Activated naive CD4-positive, alpha-beta T cell treated with anti-CD3 and anti-CD28 coated beads, Interleukin-2, amount 50 U/mL, for 24 hours (primary cell): ENCODE results near the gene NUPR2.
"Not testable (repeated sequence)": the region's sequence is repeated elsewhere in the genome, so short reads cannot be mapped to it uniquely, and the experiment has no call there.

ENCODE experiments used
- H3K27ac Mint-ChIP-seq: one replicate; pipeline ENCODE4 v1.8.0; 2021; ENCODE audit warnings: mild to moderate bottlenecking, mixed read lengths
- H3K27me3 Mint-ChIP-seq: one replicate; pipeline ENCODE4 v1.8.0; 2021; ENCODE audit warnings: mixed read lengths
- H3K36me3 Mint-ChIP-seq: one replicate; pipeline ENCODE4 v1.8.0; 2021; ENCODE audit warnings: mixed read lengths
- H3K4me1 Mint-ChIP-seq: one replicate; pipeline ENCODE4 v1.8.0; 2021; ENCODE audit warnings: mixed read lengths
- H3K4me3 Mint-ChIP-seq: one replicate; pipeline ENCODE4 v1.8.0; 2021; ENCODE audit warnings: mild to moderate bottlenecking, mixed read lengths
- H3K9me3 Mint-ChIP-seq: one replicate; pipeline ENCODE4 v1.8.0; 2021; ENCODE audit warnings: mixed read lengths

The NUPR2 gene

GRCh38 chr7:56115852-56116538 lies at the start of gene NUPR2:
Gene NUPR2 (minus strand): TSS chr7:56116417. CDS start chr7:56116314, 103 bp downstream.
- H3K27me3 Mint-ChIP-seq, result peaks cover 16% of the 10 kb centered on the region
- no peaks in the 10 kb centered on the region for H3K4me1 Mint-ChIP-seq
- H3K9me3 Mint-ChIP-seq, result no peaks in the 10 kb centered on the region
- H3K36me3 Mint-ChIP-seq, result no peaks in the 10 kb centered on the region
- H3K27ac Mint-ChIP-seq, result no peak within 1 kb of the TSS
- H3K4me3 Mint-ChIP-seq, result peak within 1 kb of the TSS; percentile 51

- Mint-ChIP-seq H3K4me3 (no peak overlapping the region), H3K27ac (no peak overlapping the region), H3K4me1 (no peaks in the 10 kb centered on the region), H3K9me3 (peaks cover 22% of the 10 kb centered on the region), H3K27me3 (peaks cover 9% of the 10 kb centered on the region), H3K36me3 (peaks cover 7% of the 10 kb centered on the region)
Observed at GRCh38 chr7:56157238-56157790, 41.1 kb upstream of the NUPR2 start.

- not testable (repeated sequence) for H3K36me3 Mint-ChIP-seq, H3K4me1 Mint-ChIP-seq, H3K27me3 Mint-ChIP-seq, H3K27ac Mint-ChIP-seq, H3K9me3 Mint-ChIP-seq, H3K4me3 Mint-ChIP-seq
Observed at GRCh38 chr7:56131062-56131461, 14.8 kb upstream of the NUPR2 start.

- H3K9me3 Mint-ChIP-seq, result no peaks in the 10 kb centered on the region
- no peaks in the 10 kb centered on the region for H3K27me3 Mint-ChIP-seq
- no peak overlapping the region for H3K27ac Mint-ChIP-seq
- H3K4me3 Mint-ChIP-seq, result no peak overlapping the region
- no peaks in the 10 kb centered on the region for H3K4me1 Mint-ChIP-seq
- H3K36me3 Mint-ChIP-seq, result no peaks in the 10 kb centered on the region
Observed at GRCh38 chr7:56127241-56127975, 11.2 kb upstream of the NUPR2 start.

- no peak overlapping the region for H3K27ac Mint-ChIP-seq
- no peaks in the 10 kb centered on the region for H3K9me3 Mint-ChIP-seq
- no peak overlapping the region for H3K4me3 Mint-ChIP-seq
- H3K4me1 Mint-ChIP-seq, result no peaks in the 10 kb centered on the region
- H3K27me3 Mint-ChIP-seq, result no peaks in the 10 kb centered on the region
- no peaks in the 10 kb centered on the region for H3K36me3 Mint-ChIP-seq
Observed at GRCh38 chr7:56125831-56126230, 9.6 kb upstream of the NUPR2 start.

- no peaks in the 10 kb centered on the region for H3K4me1 Mint-ChIP-seq
Observed at GRCh38 chr7:56124981-56125380, 8.8 kb upstream of the NUPR2 start.

GRCh38 chr7:56121440-56121839 lies 5.2 kb upstream of the NUPR2 start:
- no peaks in the 10 kb centered on the region for H3K9me3 Mint-ChIP-seq
- peaks cover 12% of the 10 kb centered on the region for H3K27me3 Mint-ChIP-seq
- no peaks in the 10 kb centered on the region for H3K36me3 Mint-ChIP-seq
- no peak overlapping the region for H3K27ac Mint-ChIP-seq
- H3K4me3 Mint-ChIP-seq, result no peak overlapping the region
- H3K4me1 Mint-ChIP-seq, result no peaks in the 10 kb centered on the region

More at GRCh38 chr7:56124981-56125380, 8.8 kb upstream of the NUPR2 start:
- Mint-ChIP-seq H3K27ac (no peak overlapping the region), H3K4me3 (no peak overlapping the region), H3K9me3 (no peaks in the 10 kb centered on the region), H3K27me3 (no peaks in the 10 kb centered on the region), H3K36me3 (no peaks in the 10 kb centered on the region)

- H3K27me3 Mint-ChIP-seq, H3K36me3 Mint-ChIP-seq, H3K9me3 Mint-ChIP-seq: not testable (repeated sequence)
Observed at GRCh38 chr7:56112244-56112643, 4.0 kb downstream of the NUPR2 start.

GRCh38 chr7:56110611-56111010 lies 5.6 kb downstream of the NUPR2 start:
- Mint-ChIP-seq H3K4me1 (peaks cover 17% of the 10 kb centered on the region), H3K36me3 (peaks cover 8% of the 10 kb centered on the region), H3K27ac (no peak overlapping the region), H3K27me3 (peaks cover 2% of the 10 kb centered on the region), H3K4me3 (no peak overlapping the region), H3K9me3 (no peaks in the 10 kb centered on the region)

More at GRCh38 chr7:56112244-56112643, 4.0 kb downstream of the NUPR2 start:
- H3K27ac Mint-ChIP-seq, H3K4me3 Mint-ChIP-seq, H3K4me1 Mint-ChIP-seq: not testable (repeated sequence)

- no peaks in the 10 kb centered on the region for H3K27me3 Mint-ChIP-seq
- peak overlapping the region; percentile 97 for H3K4me3 Mint-ChIP-seq
- peaks cover 28% of the 10 kb centered on the region for H3K4me1 Mint-ChIP-seq
- H3K36me3 Mint-ChIP-seq, result peaks cover 12% of the 10 kb centered on the region
- H3K27ac Mint-ChIP-seq, result no peak overlapping the region
- no peaks in the 10 kb centered on the region for H3K9me3 Mint-ChIP-seq
Observed at GRCh38 chr7:56107954-56108258, 8.3 kb downstream of the NUPR2 start.

GRCh38 chr7:56106108-56107073 lies 9.8 kb downstream of the NUPR2 start, which contains the start of gene CHCHD2:
Gene CHCHD2 (minus strand): TSS chr7:56106476. CDS start chr7:56106413, 63 bp downstream.
- peaks cover 12% of the 10 kb centered on the region for H3K36me3 Mint-ChIP-seq

GRCh38 chr7:56105508-56105907 lies 10.7 kb downstream of the NUPR2 start:
- Mint-ChIP-seq H3K4me1 (peaks cover 34% of the 10 kb centered on the region), H3K4me3 (peak overlapping the region; percentile 97), H3K27ac (peak overlapping the region; percentile 99), H3K9me3 (no peaks in the 10 kb centered on the region), H3K27me3 (no peaks in the 10 kb centered on the region), H3K36me3 (peaks cover 14% of the 10 kb centered on the region)

More at GRCh38 chr7:56106108-56107073, 9.8 kb downstream of the NUPR2 start, which contains the start of gene CHCHD2:
- Mint-ChIP-seq H3K4me1 (peaks cover 30% of the 10 kb centered on the region), H3K9me3 (no peaks in the 10 kb centered on the region), H3K27me3 (no peaks in the 10 kb centered on the region), H3K27ac (peak within 1 kb of the TSS; percentile 99), H3K4me3 (peak within 1 kb of the TSS; percentile 97)

GRCh38 chr7:56104138-56104537 lies 12.1 kb downstream of the NUPR2 start:
- H3K4me3 Mint-ChIP-seq, H3K9me3 Mint-ChIP-seq, H3K27me3 Mint-ChIP-seq, H3K27ac Mint-ChIP-seq: not testable (repeated sequence)
- Mint-ChIP-seq H3K4me1 (peaks cover 34% of the 10 kb centered on the region), H3K36me3 (peaks cover 16% of the 10 kb centered on the region)

- H3K27me3 Mint-ChIP-seq, result no peaks in the 10 kb centered on the region
- H3K27ac Mint-ChIP-seq, result peak overlapping the region; percentile 73
- H3K36me3 Mint-ChIP-seq, result peaks cover 9% of the 10 kb centered on the region
- H3K4me3 Mint-ChIP-seq, result no peak overlapping the region
- no peaks in the 10 kb centered on the region for H3K9me3 Mint-ChIP-seq
- peaks cover 12% of the 10 kb centered on the region for H3K4me1 Mint-ChIP-seq
Observed at GRCh38 chr7:56099653-56100052, 16.6 kb downstream of the NUPR2 start.
